Measurements from ENCODE around the gene FUCA1.

GRCh38 chr1:23872421-23872820 is 4.3 kb upstream of the FUCA1 start:
- TF ChIP-seq POLR2A (IDR thresholded peaks at IDR 0.05; ENCODE audit: low read length) (no peak), GATA1 (IDR thresholded peaks at IDR 0.05; ENCODE audit: low read depth, low read length) (no peak)

All from erythroblast (primary cell).